ENCODE measurements around the gene PNISR.
"Not testable (repeated sequence)": the region's sequence is repeated elsewhere in the genome, so short reads cannot be mapped to it uniquely, and the experiment has no call there.

PNISR gene

DNA sequence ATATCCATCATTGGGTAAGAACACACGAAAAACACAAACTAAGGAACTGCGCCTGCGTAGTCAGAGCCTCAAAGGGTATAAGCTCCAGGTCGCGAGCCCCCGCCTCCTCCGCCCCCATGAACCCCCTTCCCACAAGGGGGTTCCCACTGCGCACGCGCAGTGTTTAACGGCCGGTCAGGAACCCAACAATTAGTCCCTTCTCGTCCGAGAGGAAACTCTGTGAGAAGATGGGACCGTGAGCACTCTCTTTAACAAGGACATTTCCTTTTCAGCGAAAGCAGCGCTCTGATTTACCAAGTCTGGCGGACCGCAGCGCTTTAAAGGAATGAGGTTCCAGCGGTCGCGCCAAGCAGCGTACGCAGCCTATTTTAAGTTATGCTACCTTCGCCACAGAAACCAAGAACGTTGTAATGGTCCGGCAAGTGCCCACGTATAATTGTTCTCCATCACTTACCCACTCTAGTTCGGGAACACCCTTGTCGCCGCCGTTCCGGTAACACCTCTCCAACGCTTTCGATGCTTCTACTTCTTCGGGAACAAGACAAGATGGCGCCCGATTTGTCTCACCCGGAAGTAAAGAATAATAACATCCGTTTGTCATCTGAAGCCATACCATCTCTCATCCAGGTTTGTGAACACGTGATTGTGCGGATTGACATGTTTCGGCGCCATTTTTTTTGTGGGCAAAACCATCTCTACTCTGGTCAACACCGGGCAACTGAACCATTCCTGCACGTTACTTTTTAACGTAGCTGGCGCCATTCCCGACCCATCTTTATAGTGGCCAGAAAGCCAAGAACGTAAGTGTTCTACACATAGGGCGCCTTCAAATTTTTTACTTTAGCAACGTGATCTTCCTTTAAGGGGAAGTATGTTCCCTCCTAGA is at the start of gene PNISR:
Gene PNISR, minus strand, starts transcription at position 548 of the 886 bp plus-strand sequence. CDS start 10,649 bp downstream, outside the sequence.
- Histone ChIP-seq H3K4me1 (ENCODE audit: control insufficient read depth, insufficient read depth, low read length, unreplicated experiment) (peaks cover 32% of the 10 kb centered on the region), H3K4me3 (ENCODE audit: low read depth, low read length) (peak within 1 kb of the TSS; percentile 96), H3K36me3 (ENCODE audit: insufficient read depth, low read length) (no peaks in the 10 kb centered on the region), H3K27ac (ENCODE audit: low read depth, low read length) (peak within 1 kb of the TSS; percentile 98), H3K27me3 (ENCODE audit: insufficient read depth, low read length) (no peaks in the 10 kb centered on the region), H2AFZ (ENCODE audit: low read length, unreplicated experiment) (peak within 1 kb of the TSS; percentile 92), H3K79me2 (ENCODE audit: control insufficient read depth, insufficient read depth, low read length, unreplicated experiment) (peaks cover 71% of the 10 kb centered on the region)

DNA sequence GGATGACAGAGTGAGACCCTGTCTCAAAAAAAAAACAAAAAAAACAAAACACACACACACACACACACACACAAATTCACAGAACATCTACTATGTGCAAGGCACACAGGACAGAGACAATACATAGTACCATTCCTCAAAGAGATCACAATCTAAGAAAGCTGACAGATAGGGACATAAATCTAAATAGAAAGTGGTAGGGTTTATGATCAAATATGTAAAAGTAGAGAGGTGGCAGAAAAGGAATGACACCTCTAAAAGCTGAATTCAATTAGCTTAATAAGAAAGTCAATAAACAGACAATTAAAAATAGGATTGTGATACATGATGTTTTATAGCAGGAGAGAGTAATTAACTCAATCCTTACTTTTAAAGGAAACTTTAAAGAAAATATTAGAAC is 48.6 kb upstream of the PNISR start:
- Histone ChIP-seq H2AFZ (ENCODE audit: low read length, unreplicated experiment) (no peak overlapping the region), H3K4me1 (ENCODE audit: control insufficient read depth, insufficient read depth, low read length, unreplicated experiment) (no peaks in the 10 kb centered on the region), H3K4me3 (ENCODE audit: low read depth, low read length) (no peak overlapping the region), H3K36me3 (ENCODE audit: insufficient read depth, low read length) (0 out of 2 replicates have a peak, but pooled peaks cover 3% of the 10 kb centered on the region), H3K27me3 (ENCODE audit: insufficient read depth, low read length) (no peaks in the 10 kb centered on the region), H3K27ac (ENCODE audit: low read depth, low read length) (no peak overlapping the region), H3K79me2 (ENCODE audit: control insufficient read depth, insufficient read depth, low read length, unreplicated experiment) (no peaks in the 10 kb centered on the region)

- Histone ChIP-seq H3K4me1 (ENCODE audit: control insufficient read depth, insufficient read depth, low read length, unreplicated experiment) (no peaks in the 10 kb centered on the region), H3K27ac (ENCODE audit: low read depth, low read length) (no peak overlapping the region), H3K4me3 (ENCODE audit: low read depth, low read length) (no peak overlapping the region), H3K36me3 (ENCODE audit: insufficient read depth, low read length) (no peaks in the 10 kb centered on the region), H2AFZ (ENCODE audit: low read length, unreplicated experiment) (no peak overlapping the region), H3K27me3 (ENCODE audit: insufficient read depth, low read length) (no peaks in the 10 kb centered on the region), H3K79me2 (ENCODE audit: control insufficient read depth, insufficient read depth, low read length, unreplicated experiment) (no peaks in the 10 kb centered on the region)
These were observed 46.5 kb upstream of the PNISR start for GRCh38 chr6:99471638-99472037.

- Histone ChIP-seq H3K27ac (ENCODE audit: low read depth, low read length) (no peak overlapping the region), H3K4me3 (ENCODE audit: low read depth, low read length) (no peak overlapping the region), H3K79me2 (ENCODE audit: control insufficient read depth, insufficient read depth, low read length, unreplicated experiment) (no peaks in the 10 kb centered on the region), H3K36me3 (ENCODE audit: insufficient read depth, low read length) (no peaks in the 10 kb centered on the region), H2AFZ (ENCODE audit: low read length, unreplicated experiment) (no peak overlapping the region), H3K4me1 (ENCODE audit: control insufficient read depth, insufficient read depth, low read length, unreplicated experiment) (no peaks in the 10 kb centered on the region), H3K27me3 (ENCODE audit: insufficient read depth, low read length) (no peaks in the 10 kb centered on the region)
These were observed 42.5 kb upstream of the PNISR start for GRCh38 chr6:99467509-99468106.

DNA sequence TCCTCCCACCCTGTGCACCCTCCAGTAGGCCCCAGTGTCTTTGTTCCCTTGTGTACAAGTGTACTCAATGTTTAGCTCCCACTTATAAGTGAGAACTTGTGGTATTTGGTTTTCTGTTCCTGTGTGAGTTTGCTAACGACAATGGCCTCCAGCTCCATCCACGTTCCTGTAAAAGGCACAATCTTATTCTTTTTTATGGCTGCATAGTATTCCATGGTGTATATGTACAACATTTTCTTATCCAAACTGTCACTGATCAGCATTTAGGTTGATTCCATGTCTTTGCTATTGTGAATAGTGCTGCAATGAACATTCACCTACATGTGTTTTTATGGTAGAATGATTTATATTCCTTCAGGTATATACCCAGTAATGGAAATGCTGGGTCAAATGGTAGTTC is 34.0 kb upstream of the PNISR start:
- H3K79me2 ChIP-seq (ENCODE audit: control insufficient read depth, insufficient read depth, low read length, unreplicated experiment); H3K27ac ChIP-seq (ENCODE audit: low read depth, low read length); H3K27me3 ChIP-seq (ENCODE audit: insufficient read depth, low read length); H3K4me3 ChIP-seq (ENCODE audit: low read depth, low read length); H2AFZ ChIP-seq (ENCODE audit: low read length, unreplicated experiment); H3K4me1 ChIP-seq (ENCODE audit: control insufficient read depth, insufficient read depth, low read length, unreplicated experiment): not testable (repeated sequence)
- peaks cover 12% of the 10 kb centered on the region; the same call in 1 of the 2 replicates for H3K36me3 ChIP-seq (ENCODE audit: insufficient read depth, low read length)

- Histone ChIP-seq H3K4me1 (ENCODE audit: control insufficient read depth, insufficient read depth, low read length, unreplicated experiment) (no peaks in the 10 kb centered on the region), H3K79me2 (ENCODE audit: control insufficient read depth, insufficient read depth, low read length, unreplicated experiment) (no peaks in the 10 kb centered on the region), H3K4me3 (ENCODE audit: low read depth, low read length) (no peak overlapping the region), H3K36me3 (ENCODE audit: insufficient read depth, low read length) (peaks cover 12% of the 10 kb centered on the region; the same call in 1 of the 2 replicates), H3K27me3 (ENCODE audit: insufficient read depth, low read length) (no peaks in the 10 kb centered on the region), H2AFZ (ENCODE audit: low read length, unreplicated experiment) (no peak overlapping the region), H3K27ac (ENCODE audit: low read depth, low read length) (no peak overlapping the region)
These were observed 33.2 kb upstream of the PNISR start for GRCh38 chr6:99458319-99458718.

GRCh38 chr6:99446076-99446475 is 21.0 kb upstream of the PNISR start:
- no peaks in the 10 kb centered on the region for H3K79me2 ChIP-seq (ENCODE audit: control insufficient read depth, insufficient read depth, low read length, unreplicated experiment)
- H3K36me3 ChIP-seq (ENCODE audit: insufficient read depth, low read length): 0 out of 2 replicates have a peak, but pooled peaks cover 3% of the 10 kb centered on the region
- H3K4me3 ChIP-seq (ENCODE audit: low read depth, low read length): no peak overlapping the region
- no peak overlapping the region for H3K27ac ChIP-seq (ENCODE audit: low read depth, low read length)
- H3K27me3 ChIP-seq (ENCODE audit: insufficient read depth, low read length): no peaks in the 10 kb centered on the region
- H2AFZ ChIP-seq (ENCODE audit: low read length, unreplicated experiment): no peak overlapping the region
- H3K4me1 ChIP-seq (ENCODE audit: control insufficient read depth, insufficient read depth, low read length, unreplicated experiment): no peaks in the 10 kb centered on the region

DNA sequence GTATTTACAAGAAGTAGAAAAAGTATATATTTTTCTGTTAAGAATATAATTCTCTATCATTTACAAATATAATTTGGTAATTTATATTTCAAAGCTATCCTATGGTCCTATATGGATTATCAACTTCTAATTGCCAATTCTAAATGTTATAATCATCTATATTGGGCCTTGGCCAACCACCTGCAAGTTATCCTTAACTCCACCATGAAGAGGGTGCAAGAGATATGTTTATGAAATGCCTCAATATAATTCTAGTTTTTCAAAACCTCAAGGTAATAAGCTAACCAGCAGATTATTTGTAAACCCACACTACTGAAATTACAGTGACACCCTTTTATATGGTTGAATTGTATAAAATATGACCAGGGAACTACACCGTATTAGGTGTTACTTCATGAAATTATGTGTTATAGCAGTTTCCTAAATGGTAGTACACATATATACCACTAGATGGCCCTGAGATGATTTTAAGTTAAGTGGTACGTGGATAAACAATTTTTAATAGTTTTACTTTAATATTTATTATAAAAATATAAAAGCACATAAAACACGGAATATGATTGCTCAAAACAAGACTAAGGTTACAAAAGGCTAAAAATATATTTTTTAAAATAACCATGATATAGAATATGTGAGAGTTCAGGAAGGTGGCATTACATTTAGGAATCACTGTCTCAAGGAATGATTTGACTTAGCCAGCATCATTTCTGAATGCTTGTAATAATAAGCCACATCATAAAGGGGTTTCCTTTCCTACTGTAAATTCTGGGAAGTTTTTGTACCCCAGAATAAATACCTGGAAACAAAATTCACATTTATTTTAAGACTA is 9.8 kb upstream of the PNISR start:
- Histone ChIP-seq H3K4me3 (ENCODE audit: low read depth, low read length) (no peak overlapping the region), H2AFZ (ENCODE audit: low read length, unreplicated experiment) (no peak overlapping the region), H3K4me1 (ENCODE audit: control insufficient read depth, insufficient read depth, low read length, unreplicated experiment) (no peaks in the 10 kb centered on the region), H3K79me2 (ENCODE audit: control insufficient read depth, insufficient read depth, low read length, unreplicated experiment) (no peaks in the 10 kb centered on the region), H3K27ac (ENCODE audit: low read depth, low read length) (no peak overlapping the region), H3K27me3 (ENCODE audit: insufficient read depth, low read length) (no peaks in the 10 kb centered on the region), H3K36me3 (ENCODE audit: insufficient read depth, low read length) (0 out of 2 replicates have a peak, but pooled peaks cover 4% of the 10 kb centered on the region)

DNA sequence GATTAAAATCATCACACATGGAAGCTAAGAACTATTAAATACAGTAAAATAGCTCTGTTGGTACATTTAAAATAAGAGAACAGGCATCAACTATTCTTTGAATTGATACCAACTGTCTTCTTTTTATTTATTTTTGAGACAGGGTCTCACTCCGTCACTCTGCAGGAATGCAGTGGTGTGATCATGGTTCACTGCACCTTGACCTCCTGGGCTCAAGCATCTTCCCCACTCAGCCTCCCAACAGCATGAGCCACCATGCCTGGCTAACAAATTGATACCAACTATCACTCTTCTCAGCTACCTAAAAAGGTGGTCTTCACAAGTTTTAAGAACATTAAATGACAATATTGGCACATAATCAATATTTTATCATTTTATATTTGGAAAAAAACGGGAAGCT is 7.8 kb upstream of the PNISR start:
- no peak overlapping the region for H3K27ac ChIP-seq (ENCODE audit: low read depth, low read length)
- H3K4me1 ChIP-seq (ENCODE audit: control insufficient read depth, insufficient read depth, low read length, unreplicated experiment): peaks cover 2% of the 10 kb centered on the region
- H2AFZ ChIP-seq (ENCODE audit: low read length, unreplicated experiment): no peak overlapping the region
- H3K27me3 ChIP-seq (ENCODE audit: insufficient read depth, low read length): no peaks in the 10 kb centered on the region
- no peak overlapping the region for H3K4me3 ChIP-seq (ENCODE audit: low read depth, low read length)
- peaks cover 6% of the 10 kb centered on the region for H3K79me2 ChIP-seq (ENCODE audit: control insufficient read depth, insufficient read depth, low read length, unreplicated experiment)
- 0 out of 2 replicates have a peak, but pooled peaks cover 4% of the 10 kb centered on the region for H3K36me3 ChIP-seq (ENCODE audit: insufficient read depth, low read length)

DNA sequence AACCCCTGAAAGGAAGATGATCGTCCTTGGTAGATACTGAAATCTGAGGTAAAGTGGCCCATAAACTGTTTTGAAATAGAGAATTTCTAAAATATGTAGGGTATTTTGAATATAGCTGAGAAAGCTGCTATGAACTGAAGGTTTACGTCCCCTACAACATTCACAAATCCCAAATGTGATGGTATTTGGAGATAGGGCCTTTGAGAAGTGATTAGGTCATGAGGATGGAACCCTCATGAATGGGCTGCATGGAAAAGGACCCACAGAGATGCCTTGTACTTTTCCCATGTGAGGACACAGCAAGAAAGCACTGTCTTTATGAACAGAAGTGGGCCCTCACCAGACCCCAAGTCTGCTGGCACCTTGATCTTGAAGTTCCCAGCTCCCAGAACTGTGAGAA is 6.8 kb upstream of the PNISR start:
- Histone ChIP-seq H3K79me2 (ENCODE audit: control insufficient read depth, insufficient read depth, low read length, unreplicated experiment) (peaks cover 15% of the 10 kb centered on the region), H3K4me1 (ENCODE audit: control insufficient read depth, insufficient read depth, low read length, unreplicated experiment) (peaks cover 12% of the 10 kb centered on the region), H2AFZ (ENCODE audit: low read length, unreplicated experiment) (no peak overlapping the region), H3K36me3 (ENCODE audit: insufficient read depth, low read length) (0 out of 2 replicates have a peak, but pooled peaks cover 4% of the 10 kb centered on the region), H3K4me3 (ENCODE audit: low read depth, low read length) (no peak overlapping the region), H3K27me3 (ENCODE audit: insufficient read depth, low read length) (no peaks in the 10 kb centered on the region), H3K27ac (ENCODE audit: low read depth, low read length) (no peak overlapping the region)

Data from ACC112 (cell line).